Thoracic aorta (tissue), 2 donors: ENCODE measurements around the gene RELL1. TPM values are rescaled to one million over a fixed set of nuclear protein-coding genes. Genes with fewer than 3 reads are reported as not detected.
"Not testable (repeated sequence)": the region's sequence is repeated elsewhere in the genome, so short reads cannot be mapped to it uniquely, and the experiment has no call there.

Experiments
- ATAC-seq: fragments of 150-250 bp; one replicate; pipeline ENCODE4 v1.8.0; 2017; ENCODE audit warnings: low read depth; ENCODE audit not compliant: insufficient number of reproducible peaks, low FRiP score
- DNase-seq: peaks from one replicate; pipeline ENCODE4 v3.0.0-alpha.2; 2020; ENCODE audit warnings: low spot score
- H3K27ac ChIP-seq, 2 donors: fragments of 200-600 bp; sonication (generic); 1 replicate in 1 of 2; 2 replicates in 1 of 2; pipeline ENCODE4 v1.5.1; 2016; ENCODE audit warnings: mild to moderate bottlenecking in 2 of 2, moderate library complexity in 2 of 2
- H3K27me3 ChIP-seq: fragments of 200-600 bp; sonication (generic); replicated peaks from 2 replicates; pipeline ENCODE4 v1.6.0; 2016; ENCODE audit warnings: mild to moderate bottlenecking; ENCODE audit not compliant: insufficient read depth
- H3K36me3 ChIP-seq: fragments of 200-600 bp; sonication (generic); one replicate; pipeline ENCODE4 v1.5.1; 2016
- H3K4me1 ChIP-seq, 2 donors: fragments of 200-600 bp; sonication (generic); 1 replicate in 1 of 2; 2 replicates in 1 of 2; pipeline versions ENCODE4 v1.5.1 to v1.6.0; 2016; ENCODE audit warnings: low read depth in 2 of 2, mild to moderate bottlenecking in 1 of 2; ENCODE audit not compliant: control insufficient read depth in 1 of 2
- H3K4me3 ChIP-seq: fragments of 200-600 bp; sonication (generic); 2 replicates; pipeline ENCODE4 v1.5.1; 2016; ENCODE audit warnings: mild to moderate bottlenecking
- H3K9me3 ChIP-seq: fragments of 200-600 bp; sonication (generic); 2 replicates; pipeline ENCODE4 v1.5.1; 2016
- total RNA-seq, 2 donors: library from RNA; depleted of rRNA; stranded (reverse); fragments of >200 nt; gene quantifications; one replicate each; pipeline versions ENCODE4 v1.1.0 to v1.2.3, GENCODE V29; 2016
- TF ChIP-seq, protein P1 (sequence below): fragments of 200-600 bp; sonication (generic); IDR thresholded peaks from one replicate; pipeline ENCODE4 v1.5.1; 2019; ENCODE audit warnings: antibody characterized with exemption

The RELL1 gene
- total RNA-seq, 2 donors from 2014 or later: 46.7 to 69.3 TPM

DNA sequence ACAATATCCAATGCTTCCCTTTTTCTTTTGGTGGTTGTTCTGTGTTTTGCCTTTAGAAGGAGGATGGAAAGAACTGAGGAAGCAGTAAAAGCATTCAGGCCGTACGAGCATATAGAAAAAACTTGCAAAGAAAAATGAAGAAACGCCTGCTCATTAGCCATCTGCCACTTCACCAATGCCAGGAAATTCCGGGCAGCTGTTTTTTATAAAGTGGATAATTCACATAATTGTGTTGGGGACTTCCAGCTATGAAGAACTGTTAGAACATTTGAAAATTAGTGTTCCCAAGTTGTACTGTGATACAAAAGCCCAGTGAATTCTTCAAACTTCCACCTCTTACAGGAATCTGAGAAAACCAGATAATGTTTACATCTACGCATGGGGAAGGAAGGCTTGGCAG, 11.7 kb downstream of the RELL1 start:
- H3K4me3 ChIP-seq: no peak overlapping the region
- TF ChIP-seq, protein P1, sequence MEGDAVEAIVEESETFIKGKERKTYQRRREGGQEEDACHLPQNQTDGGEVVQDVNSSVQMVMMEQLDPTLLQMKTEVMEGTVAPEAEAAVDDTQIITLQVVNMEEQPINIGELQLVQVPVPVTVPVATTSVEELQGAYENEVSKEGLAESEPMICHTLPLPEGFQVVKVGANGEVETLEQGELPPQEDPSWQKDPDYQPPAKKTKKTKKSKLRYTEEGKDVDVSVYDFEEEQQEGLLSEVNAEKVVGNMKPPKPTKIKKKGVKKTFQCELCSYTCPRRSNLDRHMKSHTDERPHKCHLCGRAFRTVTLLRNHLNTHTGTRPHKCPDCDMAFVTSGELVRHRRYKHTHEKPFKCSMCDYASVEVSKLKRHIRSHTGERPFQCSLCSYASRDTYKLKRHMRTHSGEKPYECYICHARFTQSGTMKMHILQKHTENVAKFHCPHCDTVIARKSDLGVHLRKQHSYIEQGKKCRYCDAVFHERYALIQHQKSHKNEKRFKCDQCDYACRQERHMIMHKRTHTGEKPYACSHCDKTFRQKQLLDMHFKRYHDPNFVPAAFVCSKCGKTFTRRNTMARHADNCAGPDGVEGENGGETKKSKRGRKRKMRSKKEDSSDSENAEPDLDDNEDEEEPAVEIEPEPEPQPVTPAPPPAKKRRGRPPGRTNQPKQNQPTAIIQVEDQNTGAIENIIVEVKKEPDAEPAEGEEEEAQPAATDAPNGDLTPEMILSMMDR: no peak
- H3K4me1 ChIP-seq: no peaks in the 10 kb centered on the region
- no peaks in the 10 kb centered on the region for H3K27me3 ChIP-seq
- no peaks in the 10 kb centered on the region for H3K36me3 ChIP-seq
- DNase-seq (no peak), ATAC-seq (no peak)
- no peaks in the 10 kb centered on the region for H3K9me3 ChIP-seq
- H3K27ac ChIP-seq: no peak overlapping the region

DNA sequence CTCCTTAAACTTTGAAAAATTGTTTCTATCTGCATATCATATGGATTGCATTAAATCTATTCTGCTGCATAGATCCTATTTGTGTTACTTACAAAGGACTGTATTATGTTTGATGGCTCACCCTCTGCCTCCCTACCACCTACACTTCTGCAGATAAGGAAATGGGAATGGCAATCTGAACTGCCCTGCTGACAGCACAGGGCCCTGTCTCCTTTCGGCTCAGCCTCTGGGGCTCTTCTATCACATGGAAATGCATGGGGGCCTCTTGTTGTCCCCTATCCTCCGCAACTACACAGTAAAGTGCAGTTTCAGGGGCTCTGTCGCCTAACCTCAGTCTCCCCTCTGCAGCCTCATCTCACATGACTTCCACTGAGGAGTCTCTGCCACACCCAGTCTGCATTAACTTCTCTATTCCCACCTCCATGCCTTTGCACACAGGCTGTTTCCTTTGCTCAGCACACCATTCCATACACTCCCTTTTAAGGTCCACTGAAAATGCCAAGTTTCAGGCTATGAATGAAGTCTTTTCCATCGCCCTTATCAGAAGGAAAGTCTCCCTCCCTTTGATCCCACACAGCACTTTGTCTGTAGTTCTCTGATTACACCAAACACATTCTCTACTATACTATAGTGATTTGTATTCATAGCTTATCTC, 12.5 kb downstream of the RELL1 start:
- Histone ChIP-seq H3K9me3 (no peaks in the 10 kb centered on the region), H3K27ac (no peak overlapping the region), H3K36me3 (no peaks in the 10 kb centered on the region), H3K4me1 (no peaks in the 10 kb centered on the region), H3K4me3 (no peak overlapping the region), H3K27me3 (no peaks in the 10 kb centered on the region)
- no peak for ATAC-seq
- TF ChIP-seq, protein P1: no peak
- no peak for DNase-seq

DNA sequence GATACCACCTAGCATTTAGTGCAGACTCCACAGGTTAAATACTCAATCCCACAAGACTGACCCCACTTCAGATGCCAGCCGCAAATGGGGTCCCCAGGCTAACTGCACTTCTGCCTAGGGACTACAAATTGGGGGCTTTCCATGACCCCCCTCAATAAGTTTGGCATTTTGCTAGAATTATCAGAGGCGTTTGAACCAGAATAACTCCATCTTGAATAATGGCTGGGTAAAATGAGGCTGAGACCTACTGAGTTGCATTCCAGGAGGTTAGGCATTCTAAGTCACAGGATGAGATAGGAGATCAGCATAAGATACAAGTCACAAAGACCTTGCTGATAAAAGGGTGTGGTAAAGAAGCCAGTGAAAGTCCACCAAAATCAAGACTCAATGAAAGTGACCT, 15.1 kb downstream of the RELL1 start:
- peaks cover 4 to 15% of the 10 kb centered on the region in 2 donors for H3K4me1 ChIP-seq
- H3K27ac ChIP-seq: no peak overlapping the region
- DNase-seq (no peak), ATAC-seq (no peak)
- H3K36me3 ChIP-seq: no peaks in the 10 kb centered on the region
- no peak overlapping the region for H3K4me3 ChIP-seq
- H3K27me3 ChIP-seq: no peaks in the 10 kb centered on the region
- TF ChIP-seq, protein P1: no peak
- H3K9me3 ChIP-seq: no peaks in the 10 kb centered on the region

DNA sequence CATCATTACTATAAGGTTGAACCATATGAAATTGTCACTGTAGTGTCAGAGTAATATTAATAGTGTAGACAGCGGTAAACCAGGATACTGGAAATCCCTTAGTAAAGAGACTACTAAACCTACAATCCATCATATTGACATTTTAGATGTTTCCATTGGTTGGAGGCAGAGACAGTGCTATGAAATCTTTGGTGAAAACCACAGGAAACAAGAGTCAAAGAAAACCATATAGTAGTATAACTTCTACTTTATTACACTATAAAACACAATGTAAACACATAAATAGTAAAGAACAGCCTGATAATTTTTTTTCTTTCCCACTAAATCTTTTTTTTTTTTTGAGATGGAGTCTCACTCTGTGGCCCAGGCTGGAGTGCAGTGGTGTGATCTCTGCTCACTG, 15.9 kb downstream of the RELL1 start:
- TF ChIP-seq, protein P1: no peak
- no peak overlapping the region for H3K4me3 ChIP-seq
- ATAC-seq (no peak), DNase-seq (no peak)
- no peaks in the 10 kb centered on the region for H3K9me3 ChIP-seq
- H3K36me3 ChIP-seq: no peaks in the 10 kb centered on the region
- no peaks in the 10 kb centered on the region for H3K27me3 ChIP-seq
- H3K27ac ChIP-seq: no peak overlapping the region
- H3K4me1 ChIP-seq: peaks cover 12 to 23% of the 10 kb centered on the region in 2 donors

DNA sequence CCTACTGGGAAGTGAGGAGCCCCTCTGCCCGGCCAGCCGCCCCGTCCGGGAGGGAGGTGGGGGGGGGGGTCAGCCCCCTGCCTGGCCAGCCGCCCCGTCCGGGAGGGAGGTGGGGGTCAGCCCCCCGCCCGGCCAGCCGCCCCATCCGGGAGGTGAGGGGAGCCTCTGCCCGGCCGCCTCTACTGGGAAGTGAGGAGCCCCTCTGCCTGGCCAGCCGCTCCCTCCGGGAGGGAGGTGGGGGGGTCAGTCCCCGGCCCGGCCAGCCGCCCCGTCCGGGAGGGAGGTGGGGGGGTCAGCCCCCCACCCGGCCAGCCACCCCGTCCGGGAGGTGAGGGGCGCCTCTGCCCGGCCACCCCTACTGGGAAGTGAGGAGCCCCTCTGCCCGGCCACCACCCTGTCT, 17.1 kb downstream of the RELL1 start:
- peaks cover 16 to 32% of the 10 kb centered on the region in 2 donors for H3K4me1 ChIP-seq
- not testable (repeated sequence) for H3K4me3 ChIP-seq, ATAC-seq, H3K36me3 ChIP-seq, H3K9me3 ChIP-seq, DNase-seq, H3K27ac ChIP-seq, H3K27me3 ChIP-seq
